ENCODE data around the gene EFCAB5. TPM values are rescaled to one million over a fixed set of nuclear protein-coding genes. Genes with fewer than 3 reads are reported as not detected.

The EFCAB5 gene
- total and polyA plus RNA-seq, 10 of the 15 experiments (the other 5 are each of a cell fraction or from before 2014, with no cell fraction given): 0.39 to 2.6 (median 1.0) TPM

DNA sequence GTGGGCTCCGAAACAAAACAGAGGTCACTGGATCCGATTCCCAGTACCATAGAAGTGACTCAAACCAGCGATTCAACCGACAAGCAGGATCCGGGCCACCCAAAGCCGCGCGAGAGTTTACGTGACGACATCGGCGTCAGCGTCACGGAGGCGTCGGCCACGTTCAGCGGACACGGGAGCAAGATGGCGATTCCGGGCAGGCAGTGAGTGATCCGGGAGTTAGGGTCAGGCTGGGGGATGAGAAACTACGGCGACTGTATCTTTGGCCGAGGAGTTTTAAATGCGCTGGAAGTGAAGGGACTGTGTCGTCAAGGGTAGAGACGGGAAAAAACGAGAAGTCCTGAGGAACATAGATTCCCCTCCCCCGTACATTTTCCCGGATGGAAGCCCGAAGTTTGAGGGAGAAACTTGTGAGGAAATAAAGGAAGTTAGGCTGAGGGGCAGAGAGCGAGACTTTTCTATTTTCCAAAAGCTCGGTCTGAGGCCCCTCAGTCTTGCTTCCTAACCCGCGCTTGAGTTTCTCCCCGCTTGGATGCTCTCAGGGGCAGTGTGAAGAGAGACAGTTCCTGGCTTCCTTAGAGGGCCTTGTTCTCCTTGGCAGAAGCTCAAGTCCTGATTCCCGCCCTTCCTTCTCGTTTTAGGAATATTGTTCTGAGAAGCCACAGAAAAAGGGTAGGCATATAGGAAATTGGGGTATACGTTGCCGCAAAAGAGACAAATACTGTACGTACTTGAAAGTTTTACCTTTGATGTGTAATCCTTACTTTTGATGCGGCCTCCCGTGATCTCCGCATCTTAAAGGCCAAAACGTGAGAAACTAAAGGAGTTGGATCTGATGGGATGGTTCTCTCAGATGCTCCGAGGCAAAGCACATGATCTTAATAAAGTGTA, 175.5 kb downstream of the EFCAB5 start, which contains the start of gene NSRP1 (continued):
- TF ChIP-seq SUZ12 (IDR thresholded peaks at IDR 0.05; ENCODE audit: unreplicated experiment) (no peak), NRF1 (conservative IDR thresholded peaks at IDR 0.05; ENCODE audit: low read depth, low read length) (no peak), FOS (IDR thresholded peaks at IDR 0.05; ENCODE audit: borderline replicate concordance, extremely low read depth, insufficient read length) (no peak), TCF7 (IDR thresholded peaks at IDR 0.05; ENCODE audit: borderline replicate concordance) (no peak; the same call in 1 of the 2 replicates), ATF7 (IDR thresholded peaks at IDR 0.05; ENCODE audit: low read depth) (peak; percentile 89), STAT3 (IDR thresholded peaks at IDR 0.05; ENCODE audit: low read depth, low read length) (no peak), RFX5 (IDR thresholded peaks at IDR 0.05; ENCODE audit: low read depth, low read length) (0 out of 2 replicates have a peak, but pooled peaks have one; percentile 54), SRF (IDR thresholded peaks at IDR 0.05; ENCODE audit: low read depth in 2 of 2, low read length in 2 of 2) (no peak), ZNF207 (IDR thresholded peaks at IDR 0.05; ENCODE audit: borderline replicate concordance) (no peak; the same call in 1 of the 2 replicates), JUNB (IDR thresholded peaks at IDR 0.05) (0 out of 2 replicates have a peak, but pooled peaks have one; percentile 37), FOXM1 (IDR thresholded peaks at IDR 0.05; ENCODE audit: low read depth, low read length) (no peak), PAX8 (IDR thresholded peaks at IDR 0.05) (no peak), EGR1 (IDR thresholded peaks at IDR 0.05; ENCODE audit: borderline replicate concordance in 1 of 2, low read depth in 2 of 2, low read length in 2 of 2) (peak in 1 of 2 experiments; percentile 84; a peak in 1 of 3 replicates), MYB (IDR thresholded peaks at IDR 0.05; ENCODE audit: borderline replicate concordance, low read depth, low read length) (no peak), NFIC (IDR thresholded peaks at IDR 0.05; ENCODE audit: low read depth, low read length) (0 out of 2 replicates have a peak, but pooled peaks have one; percentile 17), YBX1 (IDR thresholded peaks at IDR 0.05) (no peak), TARDBP (IDR thresholded peaks at IDR 0.05; ENCODE audit: borderline replicate concordance) (0 out of 2 replicates have a peak, but pooled peaks have one; percentile 19), PAX5 (IDR thresholded peaks at IDR 0.05; ENCODE audit: borderline replicate concordance, low read depth, low read length) (peak; percentile 67; the same call in 1 of the 2 replicates), KAT2A (conservative IDR thresholded peaks at IDR 0.05; ENCODE audit: control insufficient read depth, low read depth, low read length) (no peak), MEF2A (IDR thresholded peaks at IDR 0.05; ENCODE audit: insufficient read depth, low read depth, low read length) (no peak), CEBPB (IDR thresholded peaks at IDR 0.05; ENCODE audit: borderline replicate concordance in 1 of 2, low read depth in 2 of 2, low read length in 2 of 2) (no peak)
- TF ChIP-seq, protein P1, sequence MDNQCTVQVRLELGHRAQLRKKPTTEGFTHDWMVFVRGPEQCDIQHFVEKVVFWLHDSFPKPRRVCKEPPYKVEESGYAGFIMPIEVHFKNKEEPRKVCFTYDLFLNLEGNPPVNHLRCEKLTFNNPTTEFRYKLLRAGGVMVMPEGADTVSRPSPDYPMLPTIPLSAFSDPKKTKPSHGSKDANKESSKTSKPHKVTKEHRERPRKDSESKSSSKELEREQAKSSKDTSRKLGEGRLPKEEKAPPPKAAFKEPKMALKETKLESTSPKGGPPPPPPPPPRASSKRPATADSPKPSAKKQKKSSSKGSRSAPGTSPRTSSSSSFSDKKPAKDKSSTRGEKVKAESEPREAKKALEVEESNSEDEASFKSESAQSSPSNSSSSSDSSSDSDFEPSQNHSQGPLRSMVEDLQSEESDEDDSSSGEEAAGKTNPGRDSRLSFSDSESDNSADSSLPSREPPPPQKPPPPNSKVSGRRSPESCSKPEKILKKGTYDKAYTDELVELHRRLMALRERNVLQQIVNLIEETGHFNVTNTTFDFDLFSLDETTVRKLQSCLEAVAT (IDR thresholded peaks at IDR 0.05): peak; percentile 81
- TF ChIP-seq, protein P2, sequence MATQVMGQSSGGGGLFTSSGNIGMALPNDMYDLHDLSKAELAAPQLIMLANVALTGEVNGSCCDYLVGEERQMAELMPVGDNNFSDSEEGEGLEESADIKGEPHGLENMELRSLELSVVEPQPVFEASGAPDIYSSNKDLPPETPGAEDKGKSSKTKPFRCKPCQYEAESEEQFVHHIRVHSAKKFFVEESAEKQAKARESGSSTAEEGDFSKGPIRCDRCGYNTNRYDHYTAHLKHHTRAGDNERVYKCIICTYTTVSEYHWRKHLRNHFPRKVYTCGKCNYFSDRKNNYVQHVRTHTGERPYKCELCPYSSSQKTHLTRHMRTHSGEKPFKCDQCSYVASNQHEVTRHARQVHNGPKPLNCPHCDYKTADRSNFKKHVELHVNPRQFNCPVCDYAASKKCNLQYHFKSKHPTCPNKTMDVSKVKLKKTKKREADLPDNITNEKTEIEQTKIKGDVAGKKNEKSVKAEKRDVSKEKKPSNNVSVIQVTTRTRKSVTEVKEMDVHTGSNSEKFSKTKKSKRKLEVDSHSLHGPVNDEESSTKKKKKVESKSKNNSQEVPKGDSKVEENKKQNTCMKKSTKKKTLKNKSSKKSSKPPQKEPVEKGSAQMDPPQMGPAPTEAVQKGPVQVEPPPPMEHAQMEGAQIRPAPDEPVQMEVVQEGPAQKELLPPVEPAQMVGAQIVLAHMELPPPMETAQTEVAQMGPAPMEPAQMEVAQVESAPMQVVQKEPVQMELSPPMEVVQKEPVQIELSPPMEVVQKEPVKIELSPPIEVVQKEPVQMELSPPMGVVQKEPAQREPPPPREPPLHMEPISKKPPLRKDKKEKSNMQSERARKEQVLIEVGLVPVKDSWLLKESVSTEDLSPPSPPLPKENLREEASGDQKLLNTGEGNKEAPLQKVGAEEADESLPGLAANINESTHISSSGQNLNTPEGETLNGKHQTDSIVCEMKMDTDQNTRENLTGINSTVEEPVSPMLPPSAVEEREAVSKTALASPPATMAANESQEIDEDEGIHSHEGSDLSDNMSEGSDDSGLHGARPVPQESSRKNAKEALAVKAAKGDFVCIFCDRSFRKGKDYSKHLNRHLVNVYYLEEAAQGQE (IDR thresholded peaks at IDR 0.05; ENCODE audit: low read depth, low read length): no peak
- TF ChIP-seq, protein P3, sequence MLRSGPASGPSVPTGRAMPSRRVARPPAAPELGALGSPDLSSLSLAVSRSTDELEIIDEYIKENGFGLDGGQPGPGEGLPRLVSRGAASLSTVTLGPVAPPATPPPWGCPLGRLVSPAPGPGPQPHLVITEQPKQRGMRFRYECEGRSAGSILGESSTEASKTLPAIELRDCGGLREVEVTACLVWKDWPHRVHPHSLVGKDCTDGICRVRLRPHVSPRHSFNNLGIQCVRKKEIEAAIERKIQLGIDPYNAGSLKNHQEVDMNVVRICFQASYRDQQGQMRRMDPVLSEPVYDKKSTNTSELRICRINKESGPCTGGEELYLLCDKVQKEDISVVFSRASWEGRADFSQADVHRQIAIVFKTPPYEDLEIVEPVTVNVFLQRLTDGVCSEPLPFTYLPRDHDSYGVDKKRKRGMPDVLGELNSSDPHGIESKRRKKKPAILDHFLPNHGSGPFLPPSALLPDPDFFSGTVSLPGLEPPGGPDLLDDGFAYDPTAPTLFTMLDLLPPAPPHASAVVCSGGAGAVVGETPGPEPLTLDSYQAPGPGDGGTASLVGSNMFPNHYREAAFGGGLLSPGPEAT (IDR thresholded peaks at IDR 0.05; ENCODE audit: low read depth): peak; percentile 80

Measured in GM12878 (cell line).